Lower leg skin (tissue), 4 donors: ENCODE measurements around the gene PSRC1. TPM values are rescaled to one million over a fixed set of nuclear protein-coding genes. Genes with fewer than 3 reads are reported as not detected.

Source experiments
- DNase-seq, 2 donors: peaks; one replicate each; pipeline ENCODE4 v3.0.0-alpha.2; 2019; ENCODE audit warnings: low spot score in 2 of 2
- H3K4me3 ChIP-seq: fragments of 200-600 bp; sonication (generic); 2 replicates; pipeline ENCODE4 v1.5.1; 2017; ENCODE audit warnings: mild to moderate bottlenecking, low read depth; ENCODE audit not compliant: poor library complexity, severe bottlenecking
- CTCF ChIP-seq, 3 donors: fragments of 450-650 bp; IDR thresholded peaks; one replicate each; pipeline ENCODE4 v1.5.1; 2016; ENCODE audit warnings: antibody characterized with exemption in 3 of 3, mild to moderate bottlenecking in 3 of 3, moderate library complexity in 2 of 3
- POLR2A ChIP-seq, 2 donors: fragments of 450-650 bp; IDR thresholded peaks; one replicate each; pipeline ENCODE4 v1.6.1; 2016 to 2017; ENCODE audit warnings: antibody characterized with exemption in 2 of 2, mild to moderate bottlenecking in 1 of 2, moderate library complexity in 1 of 2
- WGBS, 2 donors: methylation state at CpG; one replicate each; pipeline ENCODE4 v1.1.5; 2018; 5-methylcytosine and 5-hydroxymethylcytosine counted together
- intact Hi-C: fragments of 100-400 bp; cut with DNase I; formaldehyde crosslinking; loops from one replicate; pipeline ENCODE4 v1.15.0; 2023; ENCODE audit warnings: low total_unique reads
- total RNA-seq, 4 donors: library from RNA; depleted of rRNA; stranded (reverse); fragments of >200 nt; gene quantifications; one replicate each; pipeline ENCODE4 v1.1.0, GENCODE V29; 2016

Gene PSRC1
- total RNA-seq, 4 donors from 2014 or later, result 2.8 to 6.9 (median 5.3) TPM

GRCh38 chr1:109243221-109243620, 39.7 kb downstream of the PSRC1 start:
- no peak overlapping the region for H3K4me3 ChIP-seq
- TF ChIP-seq POLR2A (IDR thresholded peaks at IDR 0.05) (no peak), CTCF (IDR thresholded peaks at IDR 0.05) (no peak)
- intact Hi-C loops, result no loop called here
- DNase-seq, result peak in 1 of 2 donors; percentile 52
- WGBS, 2 donors, result 75 to 80% methylated on average over 5 of the region's 5 CpGs

GRCh38 chr1:109242387-109242786, 40.6 kb downstream of the PSRC1 start:
- TF ChIP-seq CTCF (IDR thresholded peaks at IDR 0.05), result no peak
- no peak for TF ChIP-seq POLR2A (IDR thresholded peaks at IDR 0.05)
- WGBS, 2 donors, result 58 to 61% methylated on average over 7 of the region's 7 CpGs
- H3K4me3 ChIP-seq, result no peak overlapping the region
- intact Hi-C loops, result no loop called here
- DNase-seq, result peak in 1 of 2 donors; percentile 81

- TF ChIP-seq POLR2A (IDR thresholded peaks at IDR 0.05) (no peak), CTCF (IDR thresholded peaks at IDR 0.05) (no peak)
- 46 to 50% methylated on average over 8 of the region's 8 CpGs for WGBS, 2 donors
- intact Hi-C loops, result no loop called here
- DNase-seq, result peak in 1 of 2 donors; percentile 81
- H3K4me3 ChIP-seq, result no peak overlapping the region
These were observed 41.1 kb downstream of the PSRC1 start for GRCh38 chr1:109241841-109242345.

- intact Hi-C loops, result no loop called here
- DNase-seq, result no peak
- TF ChIP-seq CTCF (IDR thresholded peaks at IDR 0.05) (no peak), POLR2A (IDR thresholded peaks at IDR 0.05) (no peak)
- WGBS, 2 donors, result 37 to 61% methylated on average over 6 of the region's 6 CpGs
- no peak overlapping the region for H3K4me3 ChIP-seq
These were observed 41.6 kb downstream of the PSRC1 start for GRCh38 chr1:109241344-109241743.

- peak; percentile 77 to 93 for DNase-seq
- WGBS, 2 donors, result 12 to 19% methylated on average over 26 of the region's 26 CpGs
- no peak overlapping the region for H3K4me3 ChIP-seq
- intact Hi-C loops, result no loop called here
- TF ChIP-seq POLR2A (IDR thresholded peaks at IDR 0.05) (no peak), CTCF (IDR thresholded peaks at IDR 0.05) (no peak)
These were observed 42.5 kb downstream of the PSRC1 start for GRCh38 chr1:109240158-109241152.
